Adipocyte (in vitro differentiated cells): ENCODE data around the gene VANGL2.

Source experiments
- DNase-seq: peaks from one replicate; pipeline ENCODE4 v3.0.0-alpha.2; 2015; ENCODE audit warnings: low read depth
- H3K27me3 ChIP-seq: replicated peaks from 2 replicates; pipeline ENCODE4 v1.7.0; 2013; ENCODE audit warnings: mild to moderate bottlenecking, low read length, moderate library complexity; ENCODE audit not compliant: control insufficient read depth, insufficient read depth
- H3K36me3 ChIP-seq: 2 replicates; pipeline ENCODE4 v1.7.0; 2013; ENCODE audit warnings: low read length, mild to moderate bottlenecking, moderate library complexity; ENCODE audit not compliant: control insufficient read depth, insufficient read depth, severe bottlenecking
- H3K4me1 ChIP-seq: 2 replicates; pipeline ENCODE4 v1.7.0; 2013; ENCODE audit warnings: mild to moderate bottlenecking, low read length, moderate library complexity; ENCODE audit not compliant: control insufficient read depth, insufficient read depth
- H3K4me3 ChIP-seq: 2 replicates; pipeline ENCODE4 v1.7.0; 2013; ENCODE audit warnings: mild to moderate bottlenecking, low read length, moderate library complexity
- H3K9ac ChIP-seq: 2 replicates; pipeline ENCODE4 v1.7.0; 2013; ENCODE audit warnings: mild to moderate bottlenecking, low read length, moderate library complexity
- H3K9me3 ChIP-seq: 2 replicates; pipeline ENCODE4 v1.7.0; 2013; ENCODE audit warnings: mild to moderate bottlenecking, low read length, moderate library complexity; ENCODE audit not compliant: control insufficient read depth

VANGL2 gene

GRCh38 chr1:160454371-160455152 is 54.2 kb downstream of the VANGL2 start:
- no peak overlapping the region for H3K9ac ChIP-seq
- no peaks in the 10 kb centered on the region for H3K4me1 ChIP-seq
- H3K9me3 ChIP-seq: no peaks in the 10 kb centered on the region
- no peak for DNase-seq
- H3K4me3 ChIP-seq: no peak overlapping the region
- H3K27me3 ChIP-seq: no peaks in the 10 kb centered on the region
- no peaks in the 10 kb centered on the region for H3K36me3 ChIP-seq

DNA sequence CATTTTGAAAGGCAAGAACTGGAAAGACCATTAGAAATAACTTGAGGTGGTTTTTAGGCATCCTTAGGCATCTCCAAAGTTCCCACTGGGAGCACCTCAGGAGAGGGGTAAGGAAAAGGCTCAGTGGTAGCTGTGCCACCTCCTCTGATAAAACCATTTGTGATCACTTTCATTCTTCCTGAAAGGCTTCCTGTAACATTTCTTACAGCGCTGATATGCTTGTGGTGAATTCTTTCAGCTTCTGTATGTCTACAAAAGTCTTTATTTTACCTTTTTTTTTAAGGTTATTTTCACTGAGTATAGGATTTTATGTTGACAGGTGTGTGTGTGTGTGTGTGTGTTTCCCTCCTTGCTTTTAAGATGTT is 54.8 kb downstream of the VANGL2 start:
- Histone ChIP-seq H3K4me3 (no peak overlapping the region), H3K9ac (no peak overlapping the region), H3K9me3 (no peaks in the 10 kb centered on the region), H3K27me3 (no peaks in the 10 kb centered on the region), H3K4me1 (no peaks in the 10 kb centered on the region), H3K36me3 (no peaks in the 10 kb centered on the region)
- DNase-seq: no peak

DNA sequence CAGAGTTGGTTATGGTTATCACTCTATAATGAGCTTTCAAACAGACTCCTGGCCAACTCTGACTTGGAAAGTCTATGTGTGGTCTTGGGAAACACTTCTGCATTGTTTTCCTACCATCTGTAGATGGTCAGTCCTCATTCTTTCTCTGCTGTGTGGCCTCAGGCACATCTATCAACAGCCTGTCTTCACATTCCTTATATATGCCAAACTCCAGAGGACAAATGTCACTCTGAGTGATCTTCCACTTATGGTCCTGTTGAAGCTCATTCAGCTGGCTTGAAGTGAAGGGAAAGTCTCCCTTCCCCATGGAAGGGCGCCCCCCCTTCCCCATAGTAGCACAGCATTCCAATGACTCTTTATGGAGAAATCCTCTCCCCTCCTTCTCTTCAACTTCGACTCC is 58.7 kb downstream of the VANGL2 start:
- no peak overlapping the region for H3K9ac ChIP-seq
- no peak for DNase-seq
- peaks cover 5% of the 10 kb centered on the region for H3K27me3 ChIP-seq
- H3K4me1 ChIP-seq: no peaks in the 10 kb centered on the region
- H3K4me3 ChIP-seq: no peak overlapping the region
- no peaks in the 10 kb centered on the region for H3K36me3 ChIP-seq
- no peaks in the 10 kb centered on the region for H3K9me3 ChIP-seq

DNA sequence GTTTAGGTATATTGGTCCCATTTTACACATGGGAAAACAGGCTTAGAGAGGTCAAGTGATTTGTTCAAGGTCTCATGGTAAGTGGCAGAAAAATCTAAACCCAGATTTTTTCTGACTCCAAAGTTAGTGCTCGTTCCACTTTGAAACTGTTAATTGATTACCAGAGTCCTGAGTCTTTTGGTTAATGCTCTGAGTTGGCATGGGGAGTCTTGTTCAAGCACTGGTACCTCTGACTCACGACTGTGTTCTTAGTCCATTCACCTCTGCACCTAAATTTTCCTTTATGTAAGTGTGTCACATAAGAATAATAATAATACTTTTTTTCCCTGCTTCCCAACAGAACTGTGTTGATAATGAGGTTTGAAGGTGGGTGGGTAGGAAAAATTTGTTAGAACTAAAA is 59.3 kb downstream of the VANGL2 start:
- Histone ChIP-seq H3K27me3 (peaks cover 5% of the 10 kb centered on the region), H3K4me3 (no peak overlapping the region), H3K4me1 (no peaks in the 10 kb centered on the region), H3K9me3 (no peaks in the 10 kb centered on the region), H3K9ac (no peak overlapping the region), H3K36me3 (no peaks in the 10 kb centered on the region)
- no peak for DNase-seq

- no peaks in the 10 kb centered on the region for H3K4me1 ChIP-seq
- no peaks in the 10 kb centered on the region for H3K36me3 ChIP-seq
- H3K27me3 ChIP-seq: peaks cover 5% of the 10 kb centered on the region
- no peaks in the 10 kb centered on the region for H3K9me3 ChIP-seq
- H3K4me3 ChIP-seq: no peak overlapping the region
- H3K9ac ChIP-seq: no peak overlapping the region
- no peak for DNase-seq
Observed at GRCh38 chr1:160460214-160460642, 59.9 kb downstream of the VANGL2 start.

DNA sequence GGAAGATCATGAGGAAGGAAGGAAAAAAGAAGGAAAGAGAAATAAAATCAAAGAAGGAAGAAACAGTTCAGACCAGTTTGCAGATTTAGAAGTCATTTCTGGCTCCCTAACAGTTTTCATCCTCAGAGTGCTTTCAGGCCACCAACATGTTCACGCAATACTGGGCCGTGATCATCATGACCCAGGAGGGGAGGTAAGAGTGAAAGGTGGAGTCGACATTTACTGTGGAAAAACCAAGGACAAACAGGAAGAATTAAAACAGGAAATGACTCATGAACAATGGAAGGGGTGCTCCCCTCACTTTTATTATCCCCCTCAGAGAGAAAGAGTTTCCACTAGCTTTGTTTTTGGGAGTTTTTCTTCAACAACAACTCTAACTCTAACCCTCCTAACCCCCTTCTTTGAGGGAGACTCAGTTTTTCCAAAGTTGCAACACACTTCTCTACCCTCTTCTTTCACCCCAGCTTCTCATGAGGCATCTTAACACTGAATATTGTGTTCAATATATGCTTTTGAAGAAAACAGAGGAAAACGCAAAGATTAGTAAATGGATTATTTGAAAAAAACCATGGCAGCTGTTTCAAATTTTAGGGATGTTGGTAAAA is 60.4 kb downstream of the VANGL2 start:
- DNase-seq: no peak
- no peaks in the 10 kb centered on the region for H3K36me3 ChIP-seq
- no peak overlapping the region for H3K4me3 ChIP-seq
- H3K4me1 ChIP-seq: no peaks in the 10 kb centered on the region
- peaks cover 5% of the 10 kb centered on the region for H3K27me3 ChIP-seq
- no peaks in the 10 kb centered on the region for H3K9me3 ChIP-seq
- H3K9ac ChIP-seq: no peak overlapping the region

DNA sequence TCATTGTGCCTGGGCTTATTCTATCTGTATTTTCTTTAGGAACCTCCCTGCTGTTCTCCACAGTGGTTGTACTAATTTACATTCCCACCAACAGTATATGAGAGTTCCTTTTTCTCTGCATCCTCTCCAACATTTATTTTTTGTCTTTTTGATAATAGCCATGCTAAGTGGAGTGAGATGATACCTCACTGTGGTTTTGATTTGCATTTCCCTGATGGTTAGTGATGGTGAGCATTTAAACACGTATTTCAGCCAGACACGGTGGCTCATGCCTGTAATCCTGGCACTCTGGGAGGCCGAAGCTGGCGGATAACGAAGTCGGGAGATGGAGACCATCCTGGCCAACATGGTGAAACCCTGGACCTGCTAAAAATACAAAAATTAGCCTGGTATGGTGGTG is 64.8 kb downstream of the VANGL2 start:
- peaks cover 5% of the 10 kb centered on the region for H3K27me3 ChIP-seq
- H3K9ac ChIP-seq: no peak overlapping the region
- H3K4me3 ChIP-seq: no peak overlapping the region
- H3K9me3 ChIP-seq: no peaks in the 10 kb centered on the region
- H3K4me1 ChIP-seq: no peaks in the 10 kb centered on the region
- DNase-seq: no peak
- H3K36me3 ChIP-seq: no peaks in the 10 kb centered on the region

DNA sequence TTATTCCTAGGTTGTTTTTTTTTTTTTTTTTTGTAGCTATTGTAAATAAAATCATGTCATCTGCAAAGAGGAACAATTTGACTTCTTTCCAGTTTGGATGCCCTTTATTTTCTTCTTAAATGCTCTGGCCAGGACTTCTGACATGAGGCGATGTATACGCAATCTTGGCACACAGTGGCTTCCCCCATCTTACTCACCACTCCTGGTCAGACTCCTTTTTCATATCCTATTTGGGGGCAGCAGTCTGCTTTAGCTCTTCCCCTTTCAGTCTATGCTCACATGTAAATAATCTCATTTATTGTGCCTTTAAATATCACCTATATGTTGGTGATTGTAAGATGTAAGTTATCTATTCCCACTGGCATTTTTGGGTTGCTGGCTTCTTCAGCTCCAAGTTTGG is 66.6 kb downstream of the VANGL2 start:
- DNase-seq: no peak
- no peaks in the 10 kb centered on the region for H3K4me1 ChIP-seq
- H3K4me3 ChIP-seq: no peak overlapping the region
- H3K9me3 ChIP-seq: no peaks in the 10 kb centered on the region
- H3K36me3 ChIP-seq: no peaks in the 10 kb centered on the region
- no peak overlapping the region for H3K9ac ChIP-seq
- peaks cover 5% of the 10 kb centered on the region for H3K27me3 ChIP-seq

GRCh38 chr1:160467576-160467975 is 67.2 kb downstream of the VANGL2 start:
- H3K9me3 ChIP-seq: no peaks in the 10 kb centered on the region
- no peaks in the 10 kb centered on the region for H3K4me1 ChIP-seq
- no peak overlapping the region for H3K4me3 ChIP-seq
- H3K36me3 ChIP-seq: no peaks in the 10 kb centered on the region
- DNase-seq: no peak
- H3K27me3 ChIP-seq: peaks cover 5% of the 10 kb centered on the region
- no peak overlapping the region for H3K9ac ChIP-seq

GRCh38 chr1:160471253-160471652 is 70.9 kb downstream of the VANGL2 start:
- Histone ChIP-seq H3K27me3 (no peaks in the 10 kb centered on the region), H3K9ac (no peak overlapping the region), H3K4me1 (no peaks in the 10 kb centered on the region), H3K4me3 (no peak overlapping the region), H3K36me3 (no peaks in the 10 kb centered on the region), H3K9me3 (no peaks in the 10 kb centered on the region)
- DNase-seq: no peak

DNA sequence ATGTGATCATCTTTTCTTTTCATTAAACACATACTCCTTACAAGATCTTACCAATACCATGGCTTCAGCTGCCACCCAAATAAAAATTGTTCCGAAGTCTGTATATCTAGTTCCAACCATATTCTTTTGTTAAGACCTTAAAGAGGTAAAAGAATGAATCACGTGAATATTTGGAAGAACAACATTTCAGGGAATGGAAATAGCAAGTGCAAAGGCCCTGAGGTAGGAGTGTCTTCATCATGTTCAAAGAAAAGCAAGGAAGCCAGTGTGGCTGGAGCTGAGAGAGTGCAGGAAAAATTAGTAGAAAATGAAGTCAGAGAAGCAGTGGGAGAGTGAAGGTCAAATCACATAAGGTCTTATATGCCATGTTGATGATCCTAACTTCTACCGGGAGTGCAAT is 71.7 kb downstream of the VANGL2 start:
- H3K27me3 ChIP-seq: no peaks in the 10 kb centered on the region
- no peaks in the 10 kb centered on the region for H3K9me3 ChIP-seq
- no peak for DNase-seq
- no peaks in the 10 kb centered on the region for H3K4me1 ChIP-seq
- H3K9ac ChIP-seq: no peak overlapping the region
- no peak overlapping the region for H3K4me3 ChIP-seq
- no peaks in the 10 kb centered on the region for H3K36me3 ChIP-seq
